PFSK-1 (cell line): ENCODE measurements around the gene BMERB1.

Source experiments
- POLR2AphosphoS5 ChIP-seq: IDR thresholded peaks from 2 replicates; pipeline ENCODE4 v1.6.1; 2012; ENCODE audit warnings: low read depth, mild to moderate bottlenecking, control low read depth, low read length, moderate library complexity
- TAF1 ChIP-seq: IDR thresholded peaks from 2 replicates; pipeline ENCODE4 v1.6.1; 2012; ENCODE audit warnings: low read length, control low read depth, borderline replicate concordance; ENCODE audit not compliant: insufficient read depth

DNA sequence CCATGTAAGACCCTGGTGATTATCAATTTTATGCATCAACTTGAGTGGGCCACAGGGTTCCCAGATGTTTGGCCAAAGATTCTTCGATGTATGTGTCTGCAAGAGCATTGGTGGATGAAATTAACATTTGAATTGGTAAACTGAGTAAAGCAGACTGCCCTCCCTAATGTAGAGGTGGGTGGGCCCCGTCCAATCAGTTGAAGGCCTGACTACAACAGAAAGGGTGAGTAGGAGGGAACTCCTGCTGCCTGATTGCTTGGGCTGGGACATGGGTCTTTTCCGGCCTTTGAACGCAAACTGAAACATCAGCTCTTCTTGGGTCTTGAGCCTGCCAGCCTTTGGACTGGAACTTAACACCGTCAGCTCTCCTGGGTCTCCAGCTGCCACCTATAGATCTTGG lies 90.6 kb downstream of the BMERB1 start:
- no peak for TF ChIP-seq TAF1
- no peak for TF ChIP-seq POLR2AphosphoS5
